Measurements from ENCODE around the gene TBX4. TPM values are rescaled to one million over a fixed set of nuclear protein-coding genes. Genes with fewer than 3 reads are reported as not detected.

The TBX4 gene
- polyA plus RNA-seq, 2 of the 4 experiments (the other 2 are of a cell fraction): 0.17 to 0.18 TPM

DNA sequence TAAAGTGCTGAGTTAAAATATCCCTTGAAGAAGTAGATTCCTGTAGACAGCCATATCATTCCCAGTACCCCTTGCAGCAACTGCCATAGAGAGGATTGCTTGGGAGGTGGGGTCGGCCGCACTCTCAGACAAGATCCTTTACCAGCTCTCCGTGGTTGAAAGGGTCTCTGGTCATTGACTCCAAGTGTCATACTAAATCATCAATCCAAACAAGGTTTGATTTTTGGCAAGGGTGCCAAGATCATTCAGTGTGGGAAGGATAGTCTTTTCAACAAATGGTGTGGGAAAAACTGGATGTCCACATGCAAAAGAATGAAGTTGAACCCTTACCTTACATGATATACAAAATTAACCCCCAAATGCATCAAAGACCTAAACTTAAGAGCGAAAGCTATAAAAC lies 30.8 kb upstream of the TBX4 start:
- ATAC-seq (no peak), FAIRE-seq (no peak), DNase-seq (ENCODE audit: low read depth in 1 of 2, low spot score in 1 of 2) (no peak)
- no peaks in the 10 kb centered on the region for H3K9me3 ChIP-seq
- H3K4me3 ChIP-seq: no peak overlapping the region
- 88% methylated on average over 4 of the region's 4 CpGs for WGBS (ENCODE audit: missing lambda C conversion rate)
- H3K4me1 ChIP-seq: peaks cover 19% of the 10 kb centered on the region
- CTCF ChIA-PET: interaction anchor here (0.6 to 19.8 kb wide), 8 partner anchors 9 to 415 kb away, joined by 3 to 357 read pairs (median 6); no protein-coding TSS in a partner anchor
- H3K27ac ChIP-seq: no peak overlapping the region
- no peak overlapping the region for H3K4me2 ChIP-seq
- POLR2A ChIA-PET: interaction anchor here (0.6 kb wide), 1 partner anchor 106 kb away, joined by 4 read pairs; no protein-coding TSS in a partner anchor
- TF ChIP-seq MAFK (IDR thresholded peaks at IDR 0.05; ENCODE audit: partially characterized antibody): no peak

DNA sequence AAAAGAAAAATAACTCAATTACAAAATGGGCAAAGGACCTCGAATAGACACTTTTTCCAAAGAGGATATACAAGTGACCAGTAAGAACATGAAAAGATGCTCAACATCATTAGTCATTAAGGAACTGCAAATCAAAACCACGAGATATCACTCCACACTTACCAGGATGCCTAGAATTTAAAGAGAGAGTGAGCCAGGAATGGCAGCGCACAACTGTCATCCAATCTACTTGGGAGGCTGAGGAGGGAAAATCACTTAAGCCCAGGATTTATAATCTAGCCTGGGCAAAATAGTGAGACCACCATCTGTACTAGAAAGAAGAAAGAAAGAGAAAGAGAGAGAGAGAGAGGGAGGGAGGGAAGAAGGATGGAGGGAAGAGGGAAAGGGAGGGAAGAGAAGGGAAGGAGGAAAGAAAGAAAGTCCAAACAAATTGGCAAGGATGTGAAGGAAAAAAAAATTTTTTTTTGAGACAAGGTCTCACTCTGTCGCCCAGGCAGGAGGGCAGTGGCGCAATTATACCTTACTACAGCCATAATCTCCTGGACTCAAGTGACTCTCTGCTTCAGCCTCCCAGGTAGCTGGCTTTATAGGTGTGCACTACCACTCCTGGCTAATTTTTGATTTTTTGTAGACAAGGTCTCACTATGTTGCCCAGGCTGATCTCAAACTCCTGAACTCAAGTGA lies 30.0 kb upstream of the TBX4 start:
- 64% methylated on average over 5 of the region's 5 CpGs for WGBS (ENCODE audit: missing lambda C conversion rate)
- H3K4me1 ChIP-seq: peaks cover 21% of the 10 kb centered on the region
- ATAC-seq (no peak), DNase-seq (ENCODE audit: low read depth in 1 of 2, low spot score in 1 of 2) (no peak), FAIRE-seq (peak; percentile 51)
- no peak overlapping the region for H3K4me3 ChIP-seq
- no peak for TF ChIP-seq ZC3H11A (IDR thresholded peaks at IDR 0.05)
- TF ChIP-seq CHD4 (IDR thresholded peaks at IDR 0.05; ENCODE audit: borderline replicate concordance): no peak
- TF ChIP-seq HDAC2 (IDR thresholded peaks at IDR 0.05): no peak
- no peak for TF ChIP-seq NFE2L2 (conservative IDR thresholded peaks at IDR 0.05; ENCODE audit: low read length)
- no peak for TF ChIP-seq CBX2 (IDR thresholded peaks at IDR 0.05; ENCODE audit: borderline replicate concordance, low read depth)
- TF ChIP-seq, protein P1, sequence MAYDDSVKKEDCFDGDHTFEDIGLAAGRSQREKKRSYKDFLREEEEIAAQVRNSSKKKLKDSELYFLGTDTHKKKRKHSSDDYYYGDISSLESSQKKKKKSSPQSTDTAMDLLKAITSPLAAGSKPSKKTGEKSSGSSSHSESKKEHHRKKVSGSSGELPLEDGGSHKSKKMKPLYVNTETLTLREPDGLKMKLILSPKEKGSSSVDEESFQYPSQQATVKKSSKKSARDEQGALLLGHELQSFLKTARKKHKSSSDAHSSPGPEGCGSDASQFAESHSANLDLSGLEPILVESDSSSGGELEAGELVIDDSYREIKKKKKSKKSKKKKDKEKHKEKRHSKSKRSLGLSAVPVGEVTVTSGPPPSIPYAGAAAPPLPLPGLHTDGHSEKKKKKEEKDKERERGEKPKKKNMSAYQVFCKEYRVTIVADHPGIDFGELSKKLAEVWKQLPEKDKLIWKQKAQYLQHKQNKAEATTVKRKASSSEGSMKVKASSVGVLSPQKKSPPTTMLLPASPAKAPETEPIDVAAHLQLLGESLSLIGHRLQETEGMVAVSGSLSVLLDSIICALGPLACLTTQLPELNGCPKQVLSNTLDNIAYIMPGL (CRISPR knock-in tag; IDR thresholded peaks at IDR 0.05; ENCODE audit: borderline replicate concordance): no peak
- TF ChIP-seq JUN (IDR thresholded peaks at IDR 0.05): no peak
- no peak for TF ChIP-seq TFCP2L1 (CRISPR knock-in tag; IDR thresholded peaks at IDR 0.05)
- TF ChIP-seq, protein P2, sequence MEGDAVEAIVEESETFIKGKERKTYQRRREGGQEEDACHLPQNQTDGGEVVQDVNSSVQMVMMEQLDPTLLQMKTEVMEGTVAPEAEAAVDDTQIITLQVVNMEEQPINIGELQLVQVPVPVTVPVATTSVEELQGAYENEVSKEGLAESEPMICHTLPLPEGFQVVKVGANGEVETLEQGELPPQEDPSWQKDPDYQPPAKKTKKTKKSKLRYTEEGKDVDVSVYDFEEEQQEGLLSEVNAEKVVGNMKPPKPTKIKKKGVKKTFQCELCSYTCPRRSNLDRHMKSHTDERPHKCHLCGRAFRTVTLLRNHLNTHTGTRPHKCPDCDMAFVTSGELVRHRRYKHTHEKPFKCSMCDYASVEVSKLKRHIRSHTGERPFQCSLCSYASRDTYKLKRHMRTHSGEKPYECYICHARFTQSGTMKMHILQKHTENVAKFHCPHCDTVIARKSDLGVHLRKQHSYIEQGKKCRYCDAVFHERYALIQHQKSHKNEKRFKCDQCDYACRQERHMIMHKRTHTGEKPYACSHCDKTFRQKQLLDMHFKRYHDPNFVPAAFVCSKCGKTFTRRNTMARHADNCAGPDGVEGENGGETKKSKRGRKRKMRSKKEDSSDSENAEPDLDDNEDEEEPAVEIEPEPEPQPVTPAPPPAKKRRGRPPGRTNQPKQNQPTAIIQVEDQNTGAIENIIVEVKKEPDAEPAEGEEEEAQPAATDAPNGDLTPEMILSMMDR (IDR thresholded peaks at IDR 0.05): no peak
- no peak for TF ChIP-seq MAFK (IDR thresholded peaks at IDR 0.05; ENCODE audit: partially characterized antibody)
- TF ChIP-seq MAZ (IDR thresholded peaks at IDR 0.05; ENCODE audit: borderline replicate concordance, low read depth, low read length): no peak
- TF ChIP-seq, protein P3, sequence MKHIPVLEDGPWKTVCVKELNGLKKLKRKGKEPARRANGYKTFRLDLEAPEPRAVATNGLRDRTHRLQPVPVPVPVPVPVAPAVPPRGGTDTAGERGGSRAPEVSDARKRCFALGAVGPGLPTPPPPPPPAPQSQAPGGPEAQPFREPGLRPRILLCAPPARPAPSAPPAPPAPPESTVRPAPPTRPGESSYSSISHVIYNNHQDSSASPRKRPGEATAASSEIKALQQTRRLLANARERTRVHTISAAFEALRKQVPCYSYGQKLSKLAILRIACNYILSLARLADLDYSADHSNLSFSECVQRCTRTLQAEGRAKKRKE (CRISPR knock-in tag; IDR thresholded peaks at IDR 0.05; ENCODE audit: low read depth): no peak
- TF ChIP-seq CEBPB (IDR thresholded peaks at IDR 0.05): no peak
- no peak for TF ChIP-seq BHLHE40 (IDR thresholded peaks at IDR 0.05; ENCODE audit: low read depth, low read length)
- TF ChIP-seq ZFP36 (IDR thresholded peaks at IDR 0.05; ENCODE audit: borderline replicate concordance, partially characterized antibody): no peak
- no peak for TF ChIP-seq POLR2A (IDR thresholded peaks at IDR 0.05; ENCODE audit: low read length)
- TF ChIP-seq, protein P4, sequence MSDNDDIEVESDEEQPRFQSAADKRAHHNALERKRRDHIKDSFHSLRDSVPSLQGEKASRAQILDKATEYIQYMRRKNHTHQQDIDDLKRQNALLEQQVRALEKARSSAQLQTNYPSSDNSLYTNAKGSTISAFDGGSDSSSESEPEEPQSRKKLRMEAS (IDR thresholded peaks at IDR 0.05): no peak
- TF ChIP-seq KDM1A (IDR thresholded peaks at IDR 0.05; ENCODE audit: low read depth): no peak
- TF ChIP-seq NPAS2 (CRISPR knock-in tag; IDR thresholded peaks at IDR 0.05; ENCODE audit: borderline replicate concordance): no peak
- no peak for TF ChIP-seq TP53 (CRISPR knock-in tag; IDR thresholded peaks at IDR 0.05)
- H3K27ac ChIP-seq: no peak overlapping the region
- POLR2A ChIA-PET: no interaction called here
- no peak overlapping the region for H3K4me2 ChIP-seq
- CTCF ChIA-PET: interaction anchor here (1.2 to 19.8 kb wide), 6 partner anchors 8 to 161 kb away, joined by 3 to 357 read pairs (median 22); no protein-coding TSS in a partner anchor
- no peaks in the 10 kb centered on the region for H3K9me3 ChIP-seq

Data from A549 (cell line).